ENCODE data around the gene HNRNPA0. TPM values are rescaled to one million over a fixed set of nuclear protein-coding genes. Genes with fewer than 3 reads are reported as not detected.

The HNRNPA0 gene
- total and polyA plus RNA-seq, 2 experiments from 2014 or later, result 15.1 to 39.9 TPM

GRCh38 chr5:137751869-137752491 lies 2.2 kb downstream of the HNRNPA0 start:
- peaks cover 23% of the 10 kb centered on the region for H3K4me1 ChIP-seq (ENCODE audit: insufficient read depth)
- Mint-ChIP-seq H3K27me3 (ENCODE audit: insufficient read depth, low read depth, poor library complexity) (peaks cover 8% of the 10 kb centered on the region), H3K9me3 (no peaks in the 10 kb centered on the region; the same call in 2 of the 3 replicates), H3K4me1 (peaks cover 18% of the 10 kb centered on the region), H3K27ac (peak overlapping the region; percentile 56), H3K36me3 (ENCODE audit: low read depth) (peaks cover 42% of the 10 kb centered on the region), H3K4me3 (peak overlapping the region; percentile 92)
- H3K79me2 ChIP-seq (replicated peaks; ENCODE audit: insufficient read depth), result peaks cover 48% of the 10 kb centered on the region
- H2AFZ ChIP-seq, result no peak overlapping the region
- H3F3A ChIP-seq (replicated peaks; ENCODE audit: low read depth), result 0 out of 2 replicates have a peak, but pooled peaks cover 3% of the 10 kb centered on the region
- DNase-seq (ENCODE audit: low spot score) (peak; percentile 79), ATAC-seq (no peak)
- H3K36me3 ChIP-seq (ENCODE audit: insufficient read depth), result no peaks in the 10 kb centered on the region
- no peaks in the 10 kb centered on the region for H3K9me2 ChIP-seq (ENCODE audit: insufficient read depth)
- H3K4me3 ChIP-seq, result peak overlapping the region; percentile 61
- no peak overlapping the region for H3K27ac ChIP-seq (ENCODE audit: low read depth)
- H3K27me3 ChIP-seq (ENCODE audit: insufficient read depth), result no peaks in the 10 kb centered on the region
- H4K20me1 ChIP-seq (replicated peaks; ENCODE audit: insufficient read depth), result peaks cover 37% of the 10 kb centered on the region
- TF ChIP-seq ZNF462 (CRISPR knock-in tag; IDR thresholded peaks at IDR 0.05) (no peak), EZH2phosphoT487 (IDR thresholded peaks at IDR 0.05; ENCODE audit: unreplicated experiment) (no peak), POLR2AphosphoS5 (IDR thresholded peaks at IDR 0.05; ENCODE audit: low read depth) (no peak), CTCF (conservative IDR thresholded peaks at IDR 0.05; ENCODE audit: low read depth in 2 of 2) (peak; percentile 64 to 92)
- peak overlapping the region; percentile 75 for H3K4me2 ChIP-seq

All from GM23338 (cell line).